Stimulated activated CD8-positive, alpha-beta memory T cell treated with anti-CD3 and anti-CD28 coated beads, Interleukin-7, amount 100 ng/mL, for 48 hours (primary cell): ENCODE data around the gene XPNPEP2.

Experiments
- DNase-seq, 2 donors: peaks; one replicate each; pipeline ENCODE4 v3.0.0-alpha.2; 2020; ENCODE audit warnings: low read depth in 1 of 2; ENCODE audit errors: extremely low read depth in 1 of 2

The XPNPEP2 gene

GRCh38 chrX:129738466-129739308 is at the start of gene XPNPEP2:
TSS of gene XPNPEP2 (plus strand) at chrX:129738979. CDS start at chrX:129739214, 235 bp downstream.
- no peak for DNase-seq

GRCh38 chrX:129689796-129690195 is 49.0 kb upstream of the XPNPEP2 start:
- no peak for DNase-seq

- no peak for DNase-seq
Observed at GRCh38 chrX:129690435-129690834, 48.3 kb upstream of the XPNPEP2 start.

GRCh38 chrX:129693354-129693753 is 45.4 kb upstream of the XPNPEP2 start:
- no peak for DNase-seq

GRCh38 chrX:129694805-129695204 is 44.0 kb upstream of the XPNPEP2 start:
- DNase-seq: no peak

GRCh38 chrX:129695535-129695934 is 43.2 kb upstream of the XPNPEP2 start:
- DNase-seq: no peak

GRCh38 chrX:129695937-129696336 is 42.8 kb upstream of the XPNPEP2 start:
- DNase-seq: no peak

GRCh38 chrX:129696463-129697155 is 42.2 kb upstream of the XPNPEP2 start:
- DNase-seq: no peak

GRCh38 chrX:129697204-129697829 is 41.5 kb upstream of the XPNPEP2 start:
- no peak for DNase-seq

GRCh38 chrX:129698150-129698549 is 40.6 kb upstream of the XPNPEP2 start:
- DNase-seq: no peak

- no peak for DNase-seq
Observed at GRCh38 chrX:129700536-129700935, 38.2 kb upstream of the XPNPEP2 start.

- DNase-seq: no peak
Observed at GRCh38 chrX:129701624-129702069, 37.1 kb upstream of the XPNPEP2 start.

GRCh38 chrX:129704491-129704890 is 34.3 kb upstream of the XPNPEP2 start:
- no peak for DNase-seq

GRCh38 chrX:129705377-129705925 is 33.3 kb upstream of the XPNPEP2 start:
- DNase-seq: no peak

GRCh38 chrX:129705988-129706387 is 32.8 kb upstream of the XPNPEP2 start:
- DNase-seq: no peak

GRCh38 chrX:129706400-129707072 is 32.2 kb upstream of the XPNPEP2 start:
- no peak for DNase-seq

GRCh38 chrX:129714581-129714980 is 24.2 kb upstream of the XPNPEP2 start:
- DNase-seq: no peak

- DNase-seq: no peak
Observed at GRCh38 chrX:129716507-129716906, 22.3 kb upstream of the XPNPEP2 start.

GRCh38 chrX:129717892-129718291 is 20.9 kb upstream of the XPNPEP2 start:
- DNase-seq: no peak

- no peak for DNase-seq
Observed at GRCh38 chrX:129718676-129719075, 20.1 kb upstream of the XPNPEP2 start.

GRCh38 chrX:129719268-129719667 is 19.5 kb upstream of the XPNPEP2 start:
- DNase-seq: no peak
